ENCODE results near the gene ANKMY1.

ANKMY1 gene

GRCh38 chr2:240465268-240465764, 92.5 kb downstream of the ANKMY1 start:
- peaks cover under 1% of the 10 kb centered on the region for H3K36me3 Mint-ChIP-seq
- H3K4me1 Mint-ChIP-seq: no peaks in the 10 kb centered on the region
- H3K27ac Mint-ChIP-seq: no peak overlapping the region
- no peak overlapping the region for H3K4me3 Mint-ChIP-seq
- no peaks in the 10 kb centered on the region for H3K27me3 Mint-ChIP-seq
- no peaks in the 10 kb centered on the region for H3K9me3 Mint-ChIP-seq

DNA sequence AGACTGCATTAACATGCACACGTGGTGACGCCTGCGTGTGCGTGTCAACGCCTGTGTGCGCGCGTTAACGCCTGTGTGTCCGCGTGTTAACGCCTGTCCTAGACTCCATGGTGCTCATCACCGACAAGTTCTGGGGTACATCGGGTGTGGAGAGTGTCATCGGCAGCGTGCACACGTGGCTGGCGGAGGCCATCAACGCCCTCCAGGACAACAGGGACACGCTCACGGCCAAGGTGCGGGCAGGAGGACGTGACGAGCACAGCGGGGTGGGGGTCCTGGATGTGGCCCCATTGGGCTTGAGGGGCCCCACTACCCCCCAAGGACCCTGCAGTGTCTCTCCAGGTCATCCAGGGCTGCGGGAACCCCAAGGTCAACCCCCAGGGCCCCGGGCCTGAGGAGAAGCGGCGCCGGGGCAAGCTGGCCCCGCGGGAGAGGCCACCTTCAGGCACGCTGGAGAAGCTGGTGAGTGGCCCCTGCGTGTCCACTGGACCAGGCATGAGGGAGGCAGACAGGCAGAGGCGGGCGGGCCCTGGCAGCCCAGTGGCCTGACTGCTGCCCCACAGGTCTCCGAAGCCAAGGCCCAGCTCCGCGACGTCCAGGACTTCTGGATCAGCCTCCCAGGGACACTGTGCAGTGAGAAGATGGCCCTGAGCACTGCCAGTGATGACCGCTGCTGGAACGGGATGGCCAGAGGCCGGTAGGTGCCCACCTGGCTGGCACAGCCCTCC, 93.1 kb downstream of the ANKMY1 start:
- Mint-ChIP-seq H3K27ac (no peak overlapping the region), H3K9me3 (no peaks in the 10 kb centered on the region), H3K4me1 (no peaks in the 10 kb centered on the region), H3K27me3 (no peaks in the 10 kb centered on the region), H3K36me3 (no peaks in the 10 kb centered on the region), H3K4me3 (no peak overlapping the region)

DNA sequence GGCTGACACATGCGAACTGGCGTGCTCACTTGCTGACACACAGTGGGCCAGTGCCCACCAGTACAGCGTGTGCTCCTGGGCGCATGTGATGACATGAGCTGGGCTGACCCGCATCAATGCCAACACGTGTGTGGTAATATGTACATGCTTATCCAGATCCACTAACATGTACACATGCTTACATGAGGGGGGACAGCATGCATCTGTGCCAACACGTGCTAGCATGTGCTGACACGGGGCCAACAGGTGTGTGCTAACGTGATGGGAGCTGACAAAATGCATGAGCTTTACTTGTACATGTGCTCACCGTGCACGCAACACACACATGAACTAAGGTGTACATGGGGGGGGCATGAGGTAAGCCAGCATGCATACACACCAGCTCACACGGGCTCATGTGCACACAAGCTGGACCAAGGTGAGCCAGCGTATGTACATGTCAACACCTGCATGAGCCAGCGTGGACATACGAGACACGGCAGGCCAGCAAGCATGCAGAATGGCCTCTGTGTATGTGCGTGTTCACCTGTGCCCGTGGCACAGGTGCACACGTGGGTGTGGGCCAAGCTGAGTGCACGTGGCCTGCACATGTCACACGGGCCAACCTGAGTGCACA, 93.8 kb downstream of the ANKMY1 start:
- Mint-ChIP-seq H3K4me3 (no peak overlapping the region), H3K4me1 (no peaks in the 10 kb centered on the region), H3K27ac (no peak overlapping the region), H3K9me3 (no peaks in the 10 kb centered on the region), H3K36me3 (no peaks in the 10 kb centered on the region), H3K27me3 (no peaks in the 10 kb centered on the region)

- no peaks in the 10 kb centered on the region for H3K9me3 Mint-ChIP-seq
- no peaks in the 10 kb centered on the region for H3K27me3 Mint-ChIP-seq
- H3K4me1 Mint-ChIP-seq: no peaks in the 10 kb centered on the region
- no peak overlapping the region for H3K27ac Mint-ChIP-seq
- H3K4me3 Mint-ChIP-seq: no peak overlapping the region
- H3K36me3 Mint-ChIP-seq: no peaks in the 10 kb centered on the region
Observed at GRCh38 chr2:240463274-240463865, 94.4 kb downstream of the ANKMY1 start.

DNA sequence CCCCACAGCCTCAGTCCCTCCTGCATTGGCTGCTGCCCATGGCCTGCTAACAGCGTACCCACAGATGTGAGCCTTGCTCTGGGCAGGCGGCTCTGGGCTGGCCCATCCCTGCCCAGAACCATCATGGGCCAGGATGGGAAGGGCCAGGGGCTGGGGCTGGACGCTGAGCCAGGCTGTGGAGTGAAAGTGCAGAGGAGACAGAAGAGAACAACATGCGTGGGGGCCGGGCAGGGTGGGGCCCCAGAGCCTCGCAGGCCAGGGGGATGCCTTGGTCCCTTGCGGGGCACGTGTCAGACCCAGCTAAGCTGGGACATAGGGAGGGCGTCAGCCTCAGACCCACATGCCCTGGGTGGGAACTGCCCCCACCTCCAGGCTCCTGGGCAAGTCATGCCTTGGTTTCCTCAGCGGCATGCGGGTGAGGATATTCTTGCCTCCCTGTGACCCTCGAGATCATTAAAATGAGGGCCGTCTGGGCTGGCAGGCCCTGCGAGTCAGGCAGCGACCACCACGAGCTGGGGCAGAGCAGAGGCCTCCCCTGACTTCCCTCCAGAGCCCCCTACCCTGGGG, 95.0 kb downstream of the ANKMY1 start:
- Mint-ChIP-seq H3K36me3 (no peaks in the 10 kb centered on the region), H3K9me3 (no peaks in the 10 kb centered on the region), H3K4me1 (no peaks in the 10 kb centered on the region), H3K4me3 (no peak overlapping the region), H3K27ac (no peak overlapping the region), H3K27me3 (no peaks in the 10 kb centered on the region)

DNA sequence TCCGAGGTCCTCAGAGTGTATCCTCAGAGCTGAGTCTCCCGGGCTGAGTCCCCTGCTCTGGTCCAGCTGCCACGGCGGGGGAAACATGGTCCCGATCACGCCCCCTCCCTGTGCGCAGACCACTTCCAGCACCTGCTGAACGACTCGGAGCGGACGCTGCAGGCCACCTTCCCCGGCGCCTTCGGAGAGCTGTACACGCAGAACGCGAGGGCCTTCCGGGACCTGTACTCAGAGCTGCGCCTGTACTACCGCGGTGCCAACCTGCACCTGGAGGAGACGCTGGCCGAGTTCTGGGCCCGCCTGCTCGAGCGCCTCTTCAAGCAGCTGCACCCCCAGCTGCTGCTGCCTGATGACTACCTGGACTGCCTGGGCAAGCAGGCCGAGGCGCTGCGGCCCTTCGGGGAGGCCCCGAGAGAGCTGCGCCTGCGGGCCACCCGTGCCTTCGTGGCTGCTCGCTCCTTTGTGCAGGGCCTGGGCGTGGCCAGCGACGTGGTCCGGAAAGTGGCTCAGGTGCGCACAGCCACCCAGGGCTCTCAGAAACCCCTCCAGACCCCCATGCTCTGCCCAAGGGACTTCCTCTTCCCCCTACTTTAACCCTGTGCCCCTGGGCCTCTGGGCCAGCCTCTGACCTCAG, 95.6 kb downstream of the ANKMY1 start:
- Mint-ChIP-seq H3K36me3 (no peaks in the 10 kb centered on the region), H3K4me1 (no peaks in the 10 kb centered on the region), H3K27me3 (no peaks in the 10 kb centered on the region), H3K27ac (no peak overlapping the region), H3K4me3 (no peak overlapping the region), H3K9me3 (no peaks in the 10 kb centered on the region)

DNA sequence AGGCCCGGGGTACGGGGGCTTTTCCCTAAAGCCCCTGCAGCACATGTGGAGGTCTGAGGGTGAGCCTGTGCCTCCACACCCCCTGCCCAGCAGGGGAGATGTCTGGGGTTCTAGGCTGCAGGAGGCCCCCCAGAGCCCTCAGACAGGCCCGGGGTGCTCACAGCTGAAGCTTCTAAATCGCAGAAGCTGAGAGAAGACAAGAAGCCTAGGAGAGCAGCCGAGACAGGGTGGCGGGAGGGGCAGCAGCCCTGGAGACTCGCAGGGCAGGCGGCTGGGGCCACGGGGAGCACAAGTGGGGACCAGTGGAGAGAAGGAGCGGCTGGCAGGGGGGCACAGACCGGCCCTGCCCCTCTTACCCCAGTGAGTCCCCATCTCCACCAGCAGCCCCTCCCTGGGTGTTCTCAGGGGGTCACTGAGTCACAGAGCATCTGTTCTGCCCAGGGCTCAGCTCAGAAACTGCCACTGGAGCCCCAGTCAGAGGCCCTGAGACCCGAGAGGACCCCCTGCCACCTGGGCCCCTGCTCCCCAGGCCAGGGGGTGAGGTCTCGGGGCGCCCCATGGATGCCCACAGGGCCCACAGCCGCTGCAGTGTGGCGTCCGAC, 96.2 kb downstream of the ANKMY1 start:
- Mint-ChIP-seq H3K9me3 (no peaks in the 10 kb centered on the region), H3K4me1 (no peaks in the 10 kb centered on the region), H3K27me3 (no peaks in the 10 kb centered on the region), H3K27ac (no peak overlapping the region), H3K36me3 (no peaks in the 10 kb centered on the region), H3K4me3 (no peak overlapping the region)

GRCh38 chr2:240460781-240461431, 96.9 kb downstream of the ANKMY1 start:
- no peak overlapping the region for H3K27ac Mint-ChIP-seq
- no peaks in the 10 kb centered on the region for H3K36me3 Mint-ChIP-seq
- H3K4me1 Mint-ChIP-seq: no peaks in the 10 kb centered on the region
- no peaks in the 10 kb centered on the region for H3K27me3 Mint-ChIP-seq
- H3K9me3 Mint-ChIP-seq: no peaks in the 10 kb centered on the region
- no peak overlapping the region for H3K4me3 Mint-ChIP-seq

- H3K27me3 Mint-ChIP-seq: no peaks in the 10 kb centered on the region
- no peaks in the 10 kb centered on the region for H3K4me1 Mint-ChIP-seq
- H3K4me3 Mint-ChIP-seq: no peak overlapping the region
- H3K9me3 Mint-ChIP-seq: no peaks in the 10 kb centered on the region
- no peak overlapping the region for H3K27ac Mint-ChIP-seq
- no peaks in the 10 kb centered on the region for H3K36me3 Mint-ChIP-seq
Observed at GRCh38 chr2:240460253-240460711, 97.5 kb downstream of the ANKMY1 start.

DNA sequence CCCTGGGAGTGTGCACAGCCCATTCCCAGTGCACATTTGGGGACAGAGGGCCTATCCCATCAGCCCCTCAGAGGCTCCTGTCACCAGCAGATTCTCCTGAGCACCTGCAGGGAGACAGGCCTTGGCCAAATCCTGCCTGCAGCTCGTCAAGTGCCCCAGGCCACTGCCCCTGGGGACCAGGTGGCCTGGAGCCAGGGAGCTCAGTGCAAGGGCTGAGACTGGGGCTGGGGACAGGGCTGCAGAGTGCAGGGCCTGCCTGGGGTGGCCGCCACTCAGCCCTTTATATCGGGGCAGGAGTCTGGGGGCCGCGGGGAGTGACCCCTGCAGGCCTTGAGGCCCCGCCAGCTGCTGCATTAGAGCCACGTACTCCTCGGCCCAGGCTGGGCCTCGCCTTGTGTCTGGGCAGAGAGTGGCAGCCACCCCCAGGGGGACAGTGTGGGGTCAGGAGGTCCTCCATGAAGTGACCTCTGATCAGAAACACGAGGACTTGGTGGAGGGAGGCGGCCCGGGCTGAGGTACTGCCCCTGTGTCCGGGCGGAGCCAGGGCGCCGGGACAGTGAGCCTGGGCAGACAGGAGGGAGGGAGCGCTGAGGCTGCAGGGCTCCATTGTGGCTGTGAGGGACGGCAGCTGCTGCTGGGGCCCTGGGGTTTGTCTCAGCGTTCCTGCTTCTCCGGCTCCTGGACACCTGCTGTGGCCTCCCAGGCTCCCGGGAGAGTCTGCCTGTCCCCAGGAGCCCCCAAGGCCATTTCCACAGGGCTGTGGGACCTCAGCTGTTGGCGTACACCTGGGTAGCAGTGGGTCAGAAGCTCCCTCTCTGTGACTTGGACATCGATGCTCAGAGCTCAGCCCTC, 98.2 kb downstream of the ANKMY1 start:
- Mint-ChIP-seq H3K9me3 (no peaks in the 10 kb centered on the region), H3K27me3 (peaks cover 5% of the 10 kb centered on the region), H3K27ac (no peak overlapping the region), H3K4me1 (peaks cover 3% of the 10 kb centered on the region), H3K4me3 (no peak overlapping the region), H3K36me3 (no peaks in the 10 kb centered on the region)

DNA sequence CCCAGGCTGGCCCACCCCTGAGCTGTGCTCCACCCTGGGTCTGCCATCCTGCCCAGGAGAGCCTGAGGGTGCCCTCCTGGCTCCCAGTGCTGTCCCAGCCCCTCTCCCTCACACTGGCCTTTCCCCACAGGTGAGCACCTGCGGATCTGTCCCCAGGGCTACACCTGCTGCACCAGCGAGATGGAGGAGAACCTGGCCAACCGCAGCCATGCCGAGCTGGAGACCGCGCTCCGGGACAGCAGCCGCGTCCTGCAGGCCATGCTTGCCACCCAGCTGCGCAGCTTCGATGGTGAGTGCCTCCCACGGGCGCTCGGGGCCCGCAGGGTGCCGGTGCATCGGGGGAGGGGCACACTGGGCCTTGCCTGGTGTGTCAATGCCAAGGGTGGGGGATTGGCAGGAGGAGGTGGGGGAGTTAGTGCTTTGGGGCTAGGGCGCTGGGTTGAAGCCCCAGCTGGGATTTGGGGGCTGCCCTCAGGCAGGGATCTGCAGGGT, 98.8 kb downstream of the ANKMY1 start:
- Mint-ChIP-seq H3K4me3 (no peak overlapping the region), H3K4me1 (peaks cover 4% of the 10 kb centered on the region), H3K27ac (no peak overlapping the region), H3K27me3 (peaks cover 10% of the 10 kb centered on the region), H3K9me3 (no peaks in the 10 kb centered on the region), H3K36me3 (no peaks in the 10 kb centered on the region)

GRCh38 chr2:240458044-240458899, 99.5 kb downstream of the ANKMY1 start:
- Mint-ChIP-seq H3K27me3 (peaks cover 11% of the 10 kb centered on the region), H3K4me1 (peaks cover 4% of the 10 kb centered on the region), H3K9me3 (no peaks in the 10 kb centered on the region), H3K36me3 (no peaks in the 10 kb centered on the region), H3K27ac (no peak overlapping the region), H3K4me3 (no peak overlapping the region)

GRCh38 chr2:240457223-240458043, 100.4 kb downstream of the ANKMY1 start:
- H3K36me3 Mint-ChIP-seq: no peaks in the 10 kb centered on the region
- no peak overlapping the region for H3K27ac Mint-ChIP-seq
- no peaks in the 10 kb centered on the region for H3K9me3 Mint-ChIP-seq
- peaks cover 4% of the 10 kb centered on the region for H3K4me1 Mint-ChIP-seq
- H3K4me3 Mint-ChIP-seq: no peak overlapping the region
- peaks cover 11% of the 10 kb centered on the region for H3K27me3 Mint-ChIP-seq
